PC-3 (cell line): ENCODE measurements around the gene DNM1L. TPM values are rescaled to one million over a fixed set of nuclear protein-coding genes. Genes with fewer than 3 reads are reported as not detected.
"Not testable (repeated sequence)": the region's sequence is repeated elsewhere in the genome, so short reads cannot be mapped to it uniquely, and the experiment has no call there.

ENCODE experiments used
- ATAC-seq: fragments of 200-7000 bp; cut with Tn5 transposase; 2 replicates; pipeline ENCODE4 v1.9.1; 2020; ENCODE audit warnings: mild to moderate bottlenecking, moderate library complexity
- BruUV-seq: library from RNA; stranded (reverse); fragments of 400-500 nt; replicated peaks from 2 replicates; lab custom pipeline; 2021; lab: Mats Ljungman, UMichigan
- CTCF ChIA-PET: fragments of 300-600 bp; sonication (Branson Sonifier 250); formaldehyde crosslinking; loops from one replicate; lab custom pipeline; 2022; ENCODE audit warnings: antibody characterized with exemption; lab: Charles Lee
- POLR2A ChIA-PET: fragments of 300-600 bp; sonication (Branson Sonifier 250); formaldehyde crosslinking; loops from one replicate; lab custom pipeline; 2022; ENCODE audit warnings: antibody characterized with exemption; ENCODE audit not compliant: unreplicated experiment; lab: Charles Lee
- DNase-seq: peaks from one replicate; pipeline ENCODE4 v3.0.0-alpha.2; 2015
- H2AFZ ChIP-seq: fragments of 300-600 bp; sonication (generic); 2 replicates; pipeline ENCODE4 v1.6.0; 2016; ENCODE audit warnings: antibody characterized with exemption, low read length
- H3F3A ChIP-seq: fragments of 300-600 bp; sonication (generic); one replicate; pipeline ENCODE4 v1.6.0; 2017; ENCODE audit warnings: antibody characterized with exemption, low read length, control low read depth, mild to moderate bottlenecking; ENCODE audit not compliant: unreplicated experiment
- H3K27ac ChIP-seq: fragments of 300-600 bp; sonication (generic); 2 replicates; pipeline ENCODE4 v1.5.1; 2016; ENCODE audit warnings: mild to moderate bottlenecking, low read length
- H3K27me3 ChIP-seq: fragments of 300-600 bp; sonication (generic); 2 replicates; pipeline ENCODE4 v1.6.1; 2016; ENCODE audit warnings: low read length, mixed read lengths
- H3K36me3 ChIP-seq: fragments of 300-600 bp; sonication (generic); 2 replicates; pipeline ENCODE4 v1.6.1; 2016; ENCODE audit warnings: low read depth, mixed run types, low read length, mixed read lengths
- H3K4me1 ChIP-seq: fragments of 300-600 bp; sonication (generic); 2 replicates; pipeline ENCODE4 v1.5.1; 2016; ENCODE audit warnings: low read length; ENCODE audit not compliant: insufficient read depth
- H3K4me2 ChIP-seq: fragments of 300-600 bp; sonication (generic); 2 replicates; pipeline ENCODE4 v1.6.0; 2016; ENCODE audit warnings: low read length
- H3K4me3 ChIP-seq: fragments of 300-600 bp; sonication (generic); 2 replicates; pipeline ENCODE4 v1.5.1; 2016; ENCODE audit warnings: mild to moderate bottlenecking, low read length, mixed read lengths
- H3K79me2 ChIP-seq: fragments of 300-600 bp; sonication (generic); 2 replicates; pipeline ENCODE4 v1.6.1; 2017; ENCODE audit warnings: low read length, mixed read lengths
- H3K9ac ChIP-seq: fragments of 300-600 bp; sonication (generic); 2 replicates; pipeline ENCODE4 v1.6.0; 2016; ENCODE audit warnings: mild to moderate bottlenecking, low read length
- H3K9me2 ChIP-seq: fragments of 300-600 bp; sonication (generic); replicated peaks from 2 replicates; pipeline ENCODE4 v1.6.1; 2016; ENCODE audit warnings: mixed run types, low read length, mixed read lengths
- H3K9me3 ChIP-seq: fragments of 300-600 bp; sonication (generic); 2 replicates; pipeline ENCODE4 v1.6.1; 2016; ENCODE audit warnings: low read length, mixed read lengths
- H4K20me1 ChIP-seq: fragments of 300-600 bp; sonication (generic); 2 replicates; pipeline ENCODE4 v1.6.1; 2016; ENCODE audit warnings: low read length, mixed read lengths
- CTCF ChIP-seq: fragments of 300-600 bp; sonication (generic); conservative IDR thresholded peaks from 2 replicates; pipeline ENCODE4 v1.5.1; 2017; ENCODE audit warnings: antibody characterized with exemption, low read depth, mild to moderate bottlenecking, low read length
- EZH2 ChIP-seq: fragments of 300-600 bp; sonication (generic); IDR thresholded peaks from one replicate; pipeline ENCODE4 v1.6.1; 2017; ENCODE audit warnings: antibody characterized with exemption, mild to moderate bottlenecking, low read length; ENCODE audit not compliant: unreplicated experiment
- EZH2phosphoT487 ChIP-seq: fragments of 300-600 bp; sonication (generic); IDR thresholded peaks from 2 replicates; pipeline ENCODE4 v1.6.1; 2018; ENCODE audit warnings: mild to moderate bottlenecking, antibody characterized with exemption, low read length, borderline replicate concordance
- intact Hi-C: fragments of 100-400 bp; cut with micrococcal nuclease; formaldehyde crosslinking; loops from 2 replicates; pipeline ENCODE4 v1.9.0; 2023
- total RNA-seq: library from RNA; depleted of rRNA; stranded (reverse); fragments of >200 nt; gene quantifications from 2 replicates; pipeline ENCODE4 v1.2.3, GENCODE V29; 2014

The DNM1L gene
- total RNA-seq, 1 experiment from 2014 or later: 38.7 TPM

- TF ChIP-seq EZH2 (no peak), EZH2phosphoT487 (no peak)
- no peak overlapping the region for H3K4me3 ChIP-seq
- intact Hi-C loops: no loop called here
- H3F3A ChIP-seq: no peaks in the 10 kb centered on the region
- H3K4me2 ChIP-seq: no peak overlapping the region
- no peaks in the 10 kb centered on the region for H3K79me2 ChIP-seq
- peaks cover 5% of the 10 kb centered on the region; the same call in 1 of the 2 replicates for H3K36me3 ChIP-seq
- H3K27ac ChIP-seq: no peak overlapping the region
- H3K9ac ChIP-seq: no peak overlapping the region
- ChIA-PET POLR2A (no interaction called here), CTCF (interaction anchor here (0.8 kb wide), 1 partner anchor 310 kb away, joined by 4 read pairs; the partner anchor contains the start of gene FGD4)
- DNase-seq (no peak), ATAC-seq (no peak)
- no TSS peak for BruUV-seq
- no peaks in the 10 kb centered on the region for H3K9me3 ChIP-seq
- no peaks in the 10 kb centered on the region for H3K4me1 ChIP-seq
- no peaks in the 10 kb centered on the region for H3K27me3 ChIP-seq
- no peaks in the 10 kb centered on the region; the same call in 1 of the 2 replicates for H4K20me1 ChIP-seq
- no peaks in the 10 kb centered on the region for H3K9me2 ChIP-seq
- no peak overlapping the region for H2AFZ ChIP-seq
Measured at GRCh38 chr12:32708926-32709325, 29.8 kb downstream of the DNM1L start.

- ATAC-seq (no peak), DNase-seq (no peak)
- Histone ChIP-seq H4K20me1 (no peaks in the 10 kb centered on the region), H3F3A (no peaks in the 10 kb centered on the region), H3K4me1 (no peaks in the 10 kb centered on the region), H3K9me2 (no peaks in the 10 kb centered on the region), H3K4me3 (no peak overlapping the region), H2AFZ (no peak overlapping the region), H3K9ac (no peak overlapping the region), H3K9me3 (no peaks in the 10 kb centered on the region), H3K27ac (no peak overlapping the region), H3K79me2 (no peaks in the 10 kb centered on the region), H3K4me2 (no peak overlapping the region), H3K36me3 (peaks cover 5% of the 10 kb centered on the region; the same call in 1 of the 2 replicates), H3K27me3 (no peaks in the 10 kb centered on the region)
- ChIA-PET CTCF (no interaction called here), POLR2A (no interaction called here)
- TF ChIP-seq EZH2phosphoT487 (no peak), CTCF (no peak), EZH2 (no peak)
- intact Hi-C loops: no loop called here
- no TSS peak for BruUV-seq
Measured at GRCh38 chr12:32714772-32715171, 35.7 kb downstream of the DNM1L start.

- H3K4me2 ChIP-seq: no peak overlapping the region
- BruUV-seq: no TSS peak
- H3K36me3 ChIP-seq: no peaks in the 10 kb centered on the region; the same call in 1 of the 2 replicates
- no peaks in the 10 kb centered on the region for H3K9me3 ChIP-seq
- no peak overlapping the region for H3K9ac ChIP-seq
- no peaks in the 10 kb centered on the region for H4K20me1 ChIP-seq
- H3K9me2 ChIP-seq: no peaks in the 10 kb centered on the region
- H3K4me3 ChIP-seq: no peak overlapping the region
- no peak for DNase-seq
- ATAC-seq: no peak
- intact Hi-C loops: no loop called here
- no peak overlapping the region for H3K27ac ChIP-seq
- no peak overlapping the region for H2AFZ ChIP-seq
- ChIA-PET CTCF (no interaction called here), POLR2A (no interaction called here)
- no peaks in the 10 kb centered on the region for H3K79me2 ChIP-seq
- no peaks in the 10 kb centered on the region for H3K27me3 ChIP-seq
- no peaks in the 10 kb centered on the region for H3K4me1 ChIP-seq
- H3F3A ChIP-seq: no peaks in the 10 kb centered on the region
- TF ChIP-seq EZH2phosphoT487 (no peak), EZH2 (no peak), CTCF (no peak)
Measured at GRCh38 chr12:32718926-32719325, 39.8 kb downstream of the DNM1L start.

DNA sequence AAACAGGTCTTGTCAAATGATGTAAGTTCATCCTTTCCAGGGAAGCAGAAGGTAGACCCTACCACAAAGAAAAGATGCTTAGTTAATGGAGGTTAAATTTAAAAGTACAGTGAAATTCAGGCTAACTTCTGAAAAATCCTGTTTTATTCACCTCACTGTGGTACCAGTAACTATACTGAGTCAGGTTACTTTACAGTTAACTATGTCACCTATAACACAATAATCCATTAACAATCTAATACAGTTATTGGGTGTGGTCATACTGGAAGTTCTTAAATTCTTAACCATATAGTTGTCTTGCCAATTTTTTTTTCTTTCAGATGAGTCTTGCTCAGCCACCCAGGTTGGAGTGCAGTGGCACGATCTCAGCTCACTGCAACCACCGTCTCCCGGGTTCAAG, 46.2 kb downstream of the DNM1L start:
- H3K27ac ChIP-seq, intact Hi-C loops, H3K4me3 ChIP-seq, H3K36me3 ChIP-seq, H3K9ac ChIP-seq, POLR2A ChIA-PET, H2AFZ ChIP-seq, H4K20me1 ChIP-seq, H3K9me2 ChIP-seq, H3K27me3 ChIP-seq, H3F3A ChIP-seq, BruUV-seq, H3K4me1 ChIP-seq, H3K4me2 ChIP-seq, H3K9me3 ChIP-seq, H3K79me2 ChIP-seq: not testable (repeated sequence)
- CTCF ChIA-PET: interaction anchor here (0.7 kb wide), 1 partner anchor 27 kb away, joined by 3 read pairs; no protein-coding TSS in a partner anchor
- ATAC-seq (peak; percentile 57), DNase-seq (peak; percentile 7)
